T-helper 2 cell treated with Interferon-gamma antibody and Interleukin-4, amounts not matched to agents 100 ng/mL and 5 ng/mL, for 36 hours (primary cell): ENCODE results near the gene IFNL1. TPM values are rescaled to one million over a fixed set of nuclear protein-coding genes. Genes with fewer than 3 reads are reported as not detected.
"Not testable (repeated sequence)": the region's sequence is repeated elsewhere in the genome, so short reads cannot be mapped to it uniquely, and the experiment has no call there.

ENCODE experiments used
- intact Hi-C: fragments of 100-400 bp; cut with micrococcal nuclease; formaldehyde crosslinking; loops from one replicate; pipeline ENCODE4 v1.15.1; 2023
- total RNA-seq: library from RNA; stranded (reverse); gene quantifications from 2 replicates; pipeline ENCODE4 v1.2.3, GENCODE V29; 2022

IFNL1 gene
- total RNA-seq = 0.25 TPM in 1 of 2 replicates, not detected in the other

GRCh38 chr19:39296055-39296645 lies at the start of gene IFNL1:
Gene IFNL1 (plus strand): TSS chr19:39296407. CDS start chr19:39296422, 15 bp downstream.
- intact Hi-C loops = no loop called here

- intact Hi-C loops = no loop called here
These were observed 49.1 kb upstream of the IFNL1 start for GRCh38 chr19:39246951-39247669.

- intact Hi-C loops = no loop called here
These were observed 48.2 kb upstream of the IFNL1 start for GRCh38 chr19:39247701-39248664.

- intact Hi-C loops = no loop called here
These were observed 47.4 kb upstream of the IFNL1 start, which contains the start of gene IFNL4 for GRCh38 chr19:39248806-39249205. Gene IFNL4 (minus strand): TSS chr19:39248856.

GRCh38 chr19:39251081-39251480 lies 45.1 kb upstream of the IFNL1 start:
- intact Hi-C loops = no loop called here

GRCh38 chr19:39251846-39252245 lies 44.4 kb upstream of the IFNL1 start:
- intact Hi-C loops = no loop called here

GRCh38 chr19:39252458-39252857 lies 43.7 kb upstream of the IFNL1 start:
- intact Hi-C loops = no loop called here

GRCh38 chr19:39253374-39254149 lies 42.6 kb upstream of the IFNL1 start:
- intact Hi-C loops = no loop called here

- intact Hi-C loops = no loop called here
These were observed 41.5 kb upstream of the IFNL1 start for GRCh38 chr19:39254531-39255345.

GRCh38 chr19:39257227-39257626 lies 39.0 kb upstream of the IFNL1 start:
- intact Hi-C loops = no loop called here

GRCh38 chr19:39261704-39262103 lies 34.5 kb upstream of the IFNL1 start:
- intact Hi-C loops = no loop called here

- intact Hi-C loops = no loop called here
These were observed 33.7 kb upstream of the IFNL1 start for GRCh38 chr19:39262496-39262895.

GRCh38 chr19:39263912-39264305 lies 32.3 kb upstream of the IFNL1 start:
- intact Hi-C loops = no loop called here

GRCh38 chr19:39264306-39265290 lies 31.6 kb upstream of the IFNL1 start:
- intact Hi-C loops = no loop called here

- intact Hi-C loops = no loop called here
These were observed 30.8 kb upstream of the IFNL1 start for GRCh38 chr19:39265321-39265916.

- intact Hi-C loops = not testable (repeated sequence)
These were observed 28.1 kb upstream of the IFNL1 start, which contains the start of gene IFNL2 for GRCh38 chr19:39268085-39268484. Gene IFNL2 (plus strand): TSS chr19:39268396. CDS start chr19:39268569, 173 bp downstream.

- intact Hi-C loops = not testable (repeated sequence)
These were observed 27.5 kb upstream of the IFNL1 start for GRCh38 chr19:39268531-39269223.

GRCh38 chr19:39269369-39269768 lies 26.8 kb upstream of the IFNL1 start:
- intact Hi-C loops = not testable (repeated sequence)
